A549 treated with DMSO at 1 μM for 4 hours (cell line): ENCODE data around the gene SIGLEC6. TPM values are rescaled to one million over a fixed set of nuclear protein-coding genes. Genes with fewer than 3 reads are reported as not detected.

Experiments
- total RNA-seq: library from RNA; stranded (reverse); fragments of 200-300 nt; extraction: Qiagen RNA extraction; gene quantifications from 5 replicates; pipeline ENCODE4 v1.2.3, GENCODE V29; 2022; ENCODE audit warnings: low read depth

The SIGLEC6 gene
- not detected in 5 replicates for total RNA-seq

GRCh38 chr19:51531349-51532315, at the start of gene SIGLEC6:
SIGLEC6 (minus strand) TSS chr19:51531670; CDS start chr19:51531648, 22 bp downstream.

DNA sequence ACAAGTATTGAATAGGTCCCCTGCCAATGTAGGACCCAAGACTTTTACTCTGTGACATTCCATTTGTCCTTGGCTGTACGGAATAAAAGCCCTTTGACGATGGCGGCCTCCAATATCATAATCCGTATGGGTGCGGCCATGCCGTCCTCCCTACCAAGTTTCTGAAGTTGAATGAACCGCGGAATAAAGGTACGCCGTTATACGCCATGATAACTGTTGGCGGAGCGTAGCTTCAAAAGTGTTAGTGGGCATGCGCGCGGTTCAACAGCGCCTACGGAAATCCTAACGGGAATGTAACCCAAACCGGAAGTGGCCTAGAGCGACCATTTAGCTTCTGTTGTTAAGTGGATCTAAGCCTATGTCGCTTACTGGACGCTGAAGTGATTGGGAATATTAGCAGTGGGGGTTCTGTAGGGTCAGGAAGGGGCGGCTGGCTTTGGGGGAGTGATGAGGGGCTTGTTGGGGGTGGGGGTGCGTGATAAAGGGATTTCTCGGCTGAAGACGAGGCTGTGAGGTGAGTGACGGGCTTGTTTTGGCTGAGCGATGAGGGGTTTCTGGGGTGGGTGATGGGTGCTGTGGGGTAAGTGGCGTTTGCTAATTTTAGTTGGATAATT, 39.6 kb upstream of the SIGLEC6 start, which contains the start of gene ZNF175:
Gene ZNF175 (plus strand): TSS at position 322 of the 614 bp plus-strand sequence. CDS start 2,047 bp downstream, outside the sequence.

GRCh38 chr19:51501594-51502263, 29.7 kb downstream of the SIGLEC6 start, which contains the start of gene SIGLEC12:
SIGLEC12 (minus strand) TSS chr19:51501800; CDS start chr19:51501733, 67 bp downstream.

GRCh38 chr19:51478381-51479234, 52.9 kb downstream of the SIGLEC6 start, which contains the start of gene CEACAM18:
CEACAM18 (plus strand) TSS chr19:51478539.

Other genes starting within 250 kb of the SIGLEC6 start
- 0.02 to 0.09 TPM (median 0.05 TPM) in 3 of 5 replicates, not detected in the others for gene IGLON5, start 220.0 kb downstream of the SIGLEC6 start, total RNA-seq
- gene VSIG10L, start 189.5 kb downstream of the SIGLEC6 start, total RNA-seq = 6.6 to 11.1 TPM (median 9.1 TPM) in 5 replicates
- 180 to 255 TPM (median 204 TPM) in 5 replicates for gene ETFB, start 165.3 kb downstream of the SIGLEC6 start, total RNA-seq
- 5.1 to 9.3 TPM (median 7.5 TPM) in 5 replicates for gene CLDND2, start 162.7 kb downstream of the SIGLEC6 start, total RNA-seq
- gene NKG7, start 159.0 kb downstream of the SIGLEC6 start, total RNA-seq = not detected in 5 replicates
- gene LIM2, start 143.7 kb downstream of the SIGLEC6 start, total RNA-seq = not detected in 5 replicates
- not detected in 5 replicates for gene C19orf84, start 141.1 kb downstream of the SIGLEC6 start, total RNA-seq
- 0.05 TPM in 1 of 5 replicates, not detected in the others for gene SIGLEC10, start 114.0 kb downstream of the SIGLEC6 start, total RNA-seq
- not detected in 5 replicates for gene SIGLEC8, start 73.2 kb downstream of the SIGLEC6 start, total RNA-seq
- not detected in 5 replicates for gene CEACAM18, start 53.1 kb downstream of the SIGLEC6 start, total RNA-seq
- not detected in 5 replicates for gene SIGLEC12, start 29.9 kb downstream of the SIGLEC6 start, total RNA-seq
- gene ZNF175, start 39.6 kb upstream of the SIGLEC6 start, total RNA-seq = 3.7 to 5.9 TPM (median 4.2 TPM) in 5 replicates
- gene SIGLEC5, start 98.7 kb upstream of the SIGLEC6 start, total RNA-seq = not detected in 5 replicates
- gene SIGLEC14, start 115.2 kb upstream of the SIGLEC6 start, total RNA-seq = 0.06 to 0.07 TPM in 2 of 5 replicates, not detected in the others
- 13.6 to 14.4 TPM (median 13.8 TPM) in 5 replicates for gene SPACA6, start 161.7 kb upstream of the SIGLEC6 start, total RNA-seq
- gene HAS1, start 192.3 kb upstream of the SIGLEC6 start, total RNA-seq = not detected in 5 replicates
- 0.08 TPM in 1 of 5 replicates, not detected in the others for gene FPR1, start 220.2 kb upstream of the SIGLEC6 start, total RNA-seq
- gene FPR2, start 229.5 kb upstream of the SIGLEC6 start, total RNA-seq = not detected in 5 replicates